ENCODE data around the gene BRMS1. TPM values are rescaled to one million over a fixed set of nuclear protein-coding genes. Genes with fewer than 3 reads are reported as not detected.
A peak's percentile ranks its signal among the peaks of the same experiment; 100 is the strongest.

The BRMS1 gene
- total and polyA plus RNA-seq, 2 experiments from 2014 or later: 59.1 to 61.7 TPM

DNA sequence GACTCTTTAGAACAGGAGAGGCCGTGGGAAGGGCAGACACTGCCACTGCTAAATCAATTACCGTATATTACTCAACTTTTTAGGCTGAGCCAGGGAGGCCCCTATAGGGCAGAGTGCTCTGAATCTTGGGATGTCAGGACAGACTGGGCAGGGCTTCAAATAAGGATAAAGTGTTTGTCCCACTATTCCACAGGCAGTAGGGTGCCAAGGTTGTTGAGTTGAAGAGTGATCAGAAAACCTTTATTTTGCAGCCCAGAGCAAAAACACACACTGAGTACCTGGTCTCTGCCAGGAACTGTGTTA, 4.1 kb upstream of the BRMS1 start (continued):
- TF ChIP-seq, protein P1, sequence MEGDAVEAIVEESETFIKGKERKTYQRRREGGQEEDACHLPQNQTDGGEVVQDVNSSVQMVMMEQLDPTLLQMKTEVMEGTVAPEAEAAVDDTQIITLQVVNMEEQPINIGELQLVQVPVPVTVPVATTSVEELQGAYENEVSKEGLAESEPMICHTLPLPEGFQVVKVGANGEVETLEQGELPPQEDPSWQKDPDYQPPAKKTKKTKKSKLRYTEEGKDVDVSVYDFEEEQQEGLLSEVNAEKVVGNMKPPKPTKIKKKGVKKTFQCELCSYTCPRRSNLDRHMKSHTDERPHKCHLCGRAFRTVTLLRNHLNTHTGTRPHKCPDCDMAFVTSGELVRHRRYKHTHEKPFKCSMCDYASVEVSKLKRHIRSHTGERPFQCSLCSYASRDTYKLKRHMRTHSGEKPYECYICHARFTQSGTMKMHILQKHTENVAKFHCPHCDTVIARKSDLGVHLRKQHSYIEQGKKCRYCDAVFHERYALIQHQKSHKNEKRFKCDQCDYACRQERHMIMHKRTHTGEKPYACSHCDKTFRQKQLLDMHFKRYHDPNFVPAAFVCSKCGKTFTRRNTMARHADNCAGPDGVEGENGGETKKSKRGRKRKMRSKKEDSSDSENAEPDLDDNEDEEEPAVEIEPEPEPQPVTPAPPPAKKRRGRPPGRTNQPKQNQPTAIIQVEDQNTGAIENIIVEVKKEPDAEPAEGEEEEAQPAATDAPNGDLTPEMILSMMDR (conservative IDR thresholded peaks at IDR 0.05; ENCODE audit: low read depth in 2 of 2): no peak
- no peak for TF ChIP-seq NANOG (IDR thresholded peaks at IDR 0.05; ENCODE audit: borderline replicate concordance)

DNA sequence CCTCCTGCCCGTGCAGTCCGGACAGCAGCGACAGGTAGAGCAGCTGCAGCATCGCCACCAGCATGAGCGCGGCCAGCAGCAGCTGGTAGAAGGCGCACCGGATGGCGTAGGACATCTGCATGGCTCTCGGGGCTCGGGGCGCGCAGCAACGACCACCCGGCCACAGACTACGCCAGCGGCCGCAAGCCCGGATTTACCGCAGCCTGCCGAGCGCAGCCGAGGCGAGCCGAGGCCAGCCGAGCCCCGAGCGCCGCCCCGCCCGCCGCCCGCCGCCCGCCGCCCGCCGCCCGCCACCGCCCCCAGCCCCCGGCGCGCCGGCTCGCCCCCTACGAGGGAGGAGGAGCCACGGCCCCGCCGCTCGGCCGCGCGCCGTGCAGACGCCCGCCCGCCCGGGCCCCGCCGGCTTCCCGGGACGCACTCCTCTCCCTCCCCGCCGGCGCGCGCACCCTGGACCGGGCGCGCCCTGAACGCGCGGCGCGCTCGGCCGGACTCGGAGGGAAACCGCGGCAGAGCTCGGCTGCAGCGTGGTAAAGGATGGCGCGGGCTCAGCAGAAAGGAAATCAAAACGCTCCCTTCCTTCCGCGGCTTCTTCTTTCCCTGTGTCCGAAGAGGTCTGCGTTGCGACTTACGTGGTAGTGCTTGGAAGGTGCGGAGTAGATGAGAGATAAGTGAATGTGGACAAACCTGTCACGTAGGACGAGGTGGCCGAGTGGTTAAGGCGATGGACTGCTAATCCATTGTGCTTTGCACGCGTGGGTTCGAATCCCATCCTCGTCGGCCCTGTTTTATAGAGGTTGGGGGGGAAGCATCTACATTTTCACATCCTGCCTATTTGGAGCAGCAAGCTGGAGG, 2.7 kb upstream of the BRMS1 start, which contains the start of gene B4GAT1:
Gene B4GAT1 (minus strand): TSS at position 205 of the 852 bp plus-strand sequence. CDS start 84 bp downstream, at position 121.
- H3K27ac Mint-ChIP-seq: peak within 1 kb of the TSS; percentile 96

DNA sequence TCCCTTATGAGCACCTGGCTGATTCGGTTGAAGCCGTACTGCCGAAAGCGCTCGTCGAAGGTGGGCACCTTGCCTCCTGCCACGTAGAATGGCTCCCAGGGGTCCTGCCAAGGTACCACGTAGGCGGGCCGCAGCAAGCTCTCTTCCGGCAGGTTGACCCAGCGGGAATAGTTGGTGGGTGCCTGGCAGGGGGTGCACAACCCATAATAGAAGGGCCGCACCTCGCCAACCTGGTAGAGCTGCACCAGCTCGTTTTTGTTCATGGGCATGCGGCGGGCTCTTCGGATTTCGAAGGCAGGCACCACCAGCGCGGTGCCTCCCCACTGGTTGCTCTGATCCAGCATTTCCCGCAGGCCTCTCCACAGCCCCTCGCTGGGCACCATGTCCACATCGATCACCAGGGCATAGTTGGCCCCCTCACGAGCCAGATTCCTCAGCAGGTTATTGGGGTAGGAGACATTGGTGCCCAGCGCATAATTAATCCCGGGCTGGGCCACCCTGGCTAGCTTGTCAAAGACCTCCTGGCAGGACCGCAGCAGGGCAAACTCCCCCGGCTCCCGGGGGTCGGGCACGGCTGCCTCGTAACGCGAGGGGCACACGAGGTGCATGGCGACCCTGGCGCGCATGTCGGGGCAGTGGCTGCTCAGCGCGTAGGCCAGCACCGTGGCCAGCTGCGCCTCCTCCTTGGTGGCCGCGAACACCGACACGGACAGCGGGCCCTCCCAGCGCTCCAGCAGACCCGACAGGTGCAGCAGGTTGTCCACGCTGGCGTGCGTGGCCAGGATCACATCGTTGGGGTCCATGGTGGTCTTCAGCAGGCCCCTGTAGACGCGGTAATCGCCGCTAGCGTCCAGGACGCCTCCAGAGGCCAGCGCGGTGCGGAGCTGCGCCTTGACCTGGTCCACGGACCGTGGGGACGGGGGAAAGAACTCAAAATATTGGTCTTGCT, 1.8 kb upstream of the BRMS1 start:
- no peak for DNase-seq (ENCODE audit: low spot score)
- peak; percentile 4 for ATAC-seq
- TF ChIP-seq, protein P2, sequence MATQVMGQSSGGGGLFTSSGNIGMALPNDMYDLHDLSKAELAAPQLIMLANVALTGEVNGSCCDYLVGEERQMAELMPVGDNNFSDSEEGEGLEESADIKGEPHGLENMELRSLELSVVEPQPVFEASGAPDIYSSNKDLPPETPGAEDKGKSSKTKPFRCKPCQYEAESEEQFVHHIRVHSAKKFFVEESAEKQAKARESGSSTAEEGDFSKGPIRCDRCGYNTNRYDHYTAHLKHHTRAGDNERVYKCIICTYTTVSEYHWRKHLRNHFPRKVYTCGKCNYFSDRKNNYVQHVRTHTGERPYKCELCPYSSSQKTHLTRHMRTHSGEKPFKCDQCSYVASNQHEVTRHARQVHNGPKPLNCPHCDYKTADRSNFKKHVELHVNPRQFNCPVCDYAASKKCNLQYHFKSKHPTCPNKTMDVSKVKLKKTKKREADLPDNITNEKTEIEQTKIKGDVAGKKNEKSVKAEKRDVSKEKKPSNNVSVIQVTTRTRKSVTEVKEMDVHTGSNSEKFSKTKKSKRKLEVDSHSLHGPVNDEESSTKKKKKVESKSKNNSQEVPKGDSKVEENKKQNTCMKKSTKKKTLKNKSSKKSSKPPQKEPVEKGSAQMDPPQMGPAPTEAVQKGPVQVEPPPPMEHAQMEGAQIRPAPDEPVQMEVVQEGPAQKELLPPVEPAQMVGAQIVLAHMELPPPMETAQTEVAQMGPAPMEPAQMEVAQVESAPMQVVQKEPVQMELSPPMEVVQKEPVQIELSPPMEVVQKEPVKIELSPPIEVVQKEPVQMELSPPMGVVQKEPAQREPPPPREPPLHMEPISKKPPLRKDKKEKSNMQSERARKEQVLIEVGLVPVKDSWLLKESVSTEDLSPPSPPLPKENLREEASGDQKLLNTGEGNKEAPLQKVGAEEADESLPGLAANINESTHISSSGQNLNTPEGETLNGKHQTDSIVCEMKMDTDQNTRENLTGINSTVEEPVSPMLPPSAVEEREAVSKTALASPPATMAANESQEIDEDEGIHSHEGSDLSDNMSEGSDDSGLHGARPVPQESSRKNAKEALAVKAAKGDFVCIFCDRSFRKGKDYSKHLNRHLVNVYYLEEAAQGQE (IDR thresholded peaks at IDR 0.05; ENCODE audit: unreplicated experiment): no peak
- TF ChIP-seq, protein P1 (conservative IDR thresholded peaks at IDR 0.05; ENCODE audit: low read depth in 2 of 2): no peak
- no peak for TF ChIP-seq ZNF331 (CRISPR knock-in tag; IDR thresholded peaks at IDR 0.05; ENCODE audit: low read depth)
- TF ChIP-seq, protein P3, sequence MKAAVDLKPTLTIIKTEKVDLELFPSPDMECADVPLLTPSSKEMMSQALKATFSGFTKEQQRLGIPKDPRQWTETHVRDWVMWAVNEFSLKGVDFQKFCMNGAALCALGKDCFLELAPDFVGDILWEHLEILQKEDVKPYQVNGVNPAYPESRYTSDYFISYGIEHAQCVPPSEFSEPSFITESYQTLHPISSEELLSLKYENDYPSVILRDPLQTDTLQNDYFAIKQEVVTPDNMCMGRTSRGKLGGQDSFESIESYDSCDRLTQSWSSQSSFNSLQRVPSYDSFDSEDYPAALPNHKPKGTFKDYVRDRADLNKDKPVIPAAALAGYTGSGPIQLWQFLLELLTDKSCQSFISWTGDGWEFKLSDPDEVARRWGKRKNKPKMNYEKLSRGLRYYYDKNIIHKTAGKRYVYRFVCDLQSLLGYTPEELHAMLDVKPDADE (IDR thresholded peaks at IDR 0.05): no peak
- no peak for TF ChIP-seq NANOG (IDR thresholded peaks at IDR 0.05; ENCODE audit: borderline replicate concordance)
- TF ChIP-seq JUNB (IDR thresholded peaks at IDR 0.05; ENCODE audit: unreplicated experiment): no peak

More for the DNA sequence above, 2.7 kb upstream of the BRMS1 start, which contains the start of gene B4GAT1:
- Mint-ChIP-seq H3K36me3 (ENCODE audit: low read depth) (peaks cover 14% of the 10 kb centered on the region), H3K4me3 (peak within 1 kb of the TSS; percentile 96), H3K27me3 (ENCODE audit: insufficient read depth, low read depth, poor library complexity) (peaks cover 26% of the 10 kb centered on the region), H3K4me1 (peaks cover 30% of the 10 kb centered on the region), H3K9me3 (peaks cover 5% of the 10 kb centered on the region; the same call in 2 of the 3 replicates)
- 0 out of 2 replicates have a peak, but pooled peaks cover 3% of the 10 kb centered on the region for H4K20me1 ChIP-seq (replicated peaks; ENCODE audit: insufficient read depth)
- no peaks in the 10 kb centered on the region for H3K36me3 ChIP-seq (ENCODE audit: insufficient read depth)
- TF ChIP-seq CREB1 (CRISPR knock-in tag; IDR thresholded peaks at IDR 0.05; ENCODE audit: low read depth) (peak; percentile 65; the same call in 1 of the 2 replicates), STAT1 (IDR thresholded peaks at IDR 0.05; ENCODE audit: unreplicated experiment) (no peak)
- H2AFZ ChIP-seq: peak within 1 kb of the TSS; percentile 99
- peak; percentile 75 for DNase-seq (ENCODE audit: low spot score)
- peak; percentile 60 for ATAC-seq
- H3K4me3 ChIP-seq: peak within 1 kb of the TSS; percentile 95
- H3K27me3 ChIP-seq (ENCODE audit: insufficient read depth): peaks cover 8% of the 10 kb centered on the region; the same call in 1 of the 2 replicates
- H3K9me2 ChIP-seq (ENCODE audit: insufficient read depth): no peaks in the 10 kb centered on the region
- H3K4me2 ChIP-seq: peak within 1 kb of the TSS; percentile 99
- H3K27ac ChIP-seq (ENCODE audit: low read depth): peak within 1 kb of the TSS; percentile 42; the same call in 1 of the 2 replicates
- peaks cover 15% of the 10 kb centered on the region for H3K4me1 ChIP-seq (ENCODE audit: insufficient read depth)
- peaks cover 26% of the 10 kb centered on the region for H3F3A ChIP-seq (replicated peaks; ENCODE audit: low read depth)
- H3K79me2 ChIP-seq (replicated peaks; ENCODE audit: insufficient read depth): peaks cover 14% of the 10 kb centered on the region

More for the DNA sequence above, 1.8 kb upstream of the BRMS1 start:
- Histone ChIP-seq H4K20me1 (replicated peaks; ENCODE audit: insufficient read depth) (0 out of 2 replicates have a peak, but pooled peaks cover 3% of the 10 kb centered on the region), H3F3A (replicated peaks; ENCODE audit: low read depth) (peaks cover 26% of the 10 kb centered on the region), H3K4me3 (peak overlapping the region; percentile 95), H3K4me1 (ENCODE audit: insufficient read depth) (peaks cover 15% of the 10 kb centered on the region), H3K27ac (ENCODE audit: low read depth) (no peak overlapping the region), H3K36me3 (ENCODE audit: insufficient read depth) (no peaks in the 10 kb centered on the region), H3K9me2 (ENCODE audit: insufficient read depth) (no peaks in the 10 kb centered on the region), H3K79me2 (replicated peaks; ENCODE audit: insufficient read depth) (peaks cover 14% of the 10 kb centered on the region), H3K27me3 (ENCODE audit: insufficient read depth) (peaks cover 8% of the 10 kb centered on the region; the same call in 1 of the 2 replicates), H2AFZ (peak overlapping the region; percentile 99), H3K4me2 (peak overlapping the region; percentile 99)
- peaks cover 27% of the 10 kb centered on the region for H3K27me3 Mint-ChIP-seq (ENCODE audit: insufficient read depth, low read depth, poor library complexity)
- no peak overlapping the region for H3K27ac Mint-ChIP-seq
- peaks cover 5% of the 10 kb centered on the region; the same call in 2 of the 3 replicates for H3K9me3 Mint-ChIP-seq
- H3K4me1 Mint-ChIP-seq: peaks cover 30% of the 10 kb centered on the region
- peaks cover 19% of the 10 kb centered on the region for H3K36me3 Mint-ChIP-seq (ENCODE audit: low read depth)
- H3K4me3 Mint-ChIP-seq: peak overlapping the region; percentile 96

Data from GM23338 (cell line).